Body of pancreas (tissue), 4 donors: ENCODE data around the gene GAMT. TPM values are rescaled to one million over a fixed set of nuclear protein-coding genes. Genes with fewer than 3 reads are reported as not detected.

ENCODE experiments used
- ATAC-seq: fragments of 150-250 bp; one replicate; pipeline ENCODE4 v1.9.1; 2016
- DNase-seq, 4 donors: peaks; one replicate each; pipeline ENCODE4 v3.0.0-alpha.2; 2019
- H3K27ac ChIP-seq, 4 donors: fragments of 200-600 bp; sonication (generic); 1 replicate in 3 of 4; 2 replicates in 1 of 4; pipeline versions ENCODE4 v1.5.1 to v1.6.1; 2016 to 2019; ENCODE audit warnings: mild to moderate bottlenecking in 1 of 4, mixed read lengths in 1 of 4, moderate library complexity in 1 of 4
- H3K27me3 ChIP-seq, 2 donors: fragments of 200-600 bp; sonication (generic); one replicate each; pipeline ENCODE4 v1.6.0; 2016; ENCODE audit warnings: mild to moderate bottlenecking in 1 of 2
- H3K36me3 ChIP-seq, 2 donors: fragments of 200-600 bp; sonication (generic); replicated peaks in 1 of 2; 2 replicates each; pipeline ENCODE4 v1.5.1; 2016; ENCODE audit warnings: low read depth in 2 of 2; ENCODE audit not compliant: insufficient read depth in 1 of 2
- H3K4me1 ChIP-seq: fragments of 200-600 bp; sonication (generic); one replicate; pipeline ENCODE4 v1.6.0; 2016
- H3K4me3 ChIP-seq, 2 donors: fragments of 200-600 bp; sonication (generic); 1 replicate in 1 of 2; 2 replicates in 1 of 2; pipeline ENCODE4 v1.5.1; 2016 to 2019
- H3K9me3 ChIP-seq, 3 donors: fragments of 200-600 bp; sonication (generic); 1 replicate in 2 of 3; 2 replicates in 1 of 3; pipeline ENCODE4 v1.5.1; 2016
- POLR2A ChIP-seq, 3 donors: fragments of 450-650 bp; IDR thresholded peaks; one replicate each; pipeline ENCODE4 v1.6.1; 2016; ENCODE audit warnings: antibody characterized with exemption in 3 of 3, mild to moderate bottlenecking in 2 of 3
- WGBS, 2 donors: methylation state at CpG; one replicate each; pipeline ENCODE4 v1.1.5; 2017; 5-methylcytosine and 5-hydroxymethylcytosine counted together
- intact Hi-C: fragments of 100-400 bp; cut with DNase I; formaldehyde crosslinking; loops from one replicate; pipeline ENCODE4 v1.15.1; 2023
- total RNA-seq, 2 donors: library from RNA; depleted of rRNA; stranded (reverse); fragments of >200 nt; gene quantifications; one replicate each; pipeline ENCODE4 v1.1.0, GENCODE V29; 2016
- TF ChIP-seq, protein P1 (sequence below), 7 experiments: fragments of 450-650 bp in 4 of 7; fragments of 200-600 bp in 3 of 7; sonication (generic) in 3 of 7; IDR thresholded peaks; one replicate each; pipeline ENCODE4 v1.5.1; 2016 to 2019; ENCODE audit warnings: antibody characterized with exemption in 7 of 7

GAMT gene
- total RNA-seq, 2 donors from 2014 or later = 70.2 to 129 TPM

DNA sequence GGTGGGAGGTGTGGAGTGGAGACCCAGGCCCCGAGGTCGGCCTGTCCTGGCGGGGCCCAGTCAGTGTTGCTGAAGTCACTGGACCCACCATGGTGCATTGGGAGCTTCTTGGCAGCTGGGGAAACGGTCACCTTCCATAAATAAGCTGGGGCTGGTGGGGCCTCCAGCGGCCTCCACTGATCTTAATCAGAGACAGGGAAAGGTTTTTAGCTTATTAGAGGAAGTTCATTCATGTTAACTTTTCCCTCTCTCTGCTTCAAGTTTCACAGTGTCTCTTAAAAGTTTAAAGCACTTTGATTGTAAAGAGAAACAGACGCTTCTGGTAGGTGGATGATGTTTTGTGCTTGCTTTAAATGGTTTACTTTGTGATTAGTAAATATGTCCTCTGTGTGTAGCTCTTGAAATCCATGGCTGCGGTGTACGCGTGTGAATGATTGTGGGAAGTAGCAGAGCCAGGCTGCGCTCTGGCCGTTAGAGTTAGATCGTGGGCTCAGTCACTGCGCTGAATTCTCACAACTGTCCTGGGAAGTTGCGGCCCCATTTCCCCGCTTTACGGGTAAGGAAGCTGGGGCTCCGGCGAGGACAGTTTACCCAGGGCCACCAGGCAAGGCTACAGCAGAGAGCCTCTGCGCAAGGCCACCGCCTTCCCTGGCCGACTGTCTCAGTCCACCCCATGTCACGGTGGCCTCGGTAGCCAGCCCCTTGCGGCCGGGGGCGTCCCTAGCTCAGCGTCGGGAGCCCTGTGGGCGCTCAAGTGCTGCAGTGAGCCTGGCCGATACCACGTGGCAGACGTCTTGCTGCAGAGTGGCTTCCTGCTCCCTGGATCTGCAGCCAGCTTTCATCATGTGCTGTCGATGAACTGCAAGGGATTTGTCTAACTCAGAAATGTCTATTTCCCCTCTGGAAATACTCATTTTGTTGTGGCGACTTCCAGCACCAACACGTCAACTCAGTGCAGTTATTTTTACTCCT, 34.2 kb downstream of the GAMT start:
- no peak for DNase-seq
- Histone ChIP-seq H3K4me1 (no peaks in the 10 kb centered on the region), H3K9me3 (no peaks in the 10 kb centered on the region), H3K27me3 (no peaks in the 10 kb centered on the region), H3K27ac (no peak overlapping the region), H3K36me3 (peaks cover 0 to 11% of the 10 kb centered on the region in 2 donors), H3K4me3 (no peak overlapping the region)
- ATAC-seq = peak; percentile 33
- intact Hi-C loops = no loop called here
- 83 to 91% methylated on average over 33 to 35 of the region's 35 CpGs for WGBS, 2 donors
- TF ChIP-seq, protein P1, sequence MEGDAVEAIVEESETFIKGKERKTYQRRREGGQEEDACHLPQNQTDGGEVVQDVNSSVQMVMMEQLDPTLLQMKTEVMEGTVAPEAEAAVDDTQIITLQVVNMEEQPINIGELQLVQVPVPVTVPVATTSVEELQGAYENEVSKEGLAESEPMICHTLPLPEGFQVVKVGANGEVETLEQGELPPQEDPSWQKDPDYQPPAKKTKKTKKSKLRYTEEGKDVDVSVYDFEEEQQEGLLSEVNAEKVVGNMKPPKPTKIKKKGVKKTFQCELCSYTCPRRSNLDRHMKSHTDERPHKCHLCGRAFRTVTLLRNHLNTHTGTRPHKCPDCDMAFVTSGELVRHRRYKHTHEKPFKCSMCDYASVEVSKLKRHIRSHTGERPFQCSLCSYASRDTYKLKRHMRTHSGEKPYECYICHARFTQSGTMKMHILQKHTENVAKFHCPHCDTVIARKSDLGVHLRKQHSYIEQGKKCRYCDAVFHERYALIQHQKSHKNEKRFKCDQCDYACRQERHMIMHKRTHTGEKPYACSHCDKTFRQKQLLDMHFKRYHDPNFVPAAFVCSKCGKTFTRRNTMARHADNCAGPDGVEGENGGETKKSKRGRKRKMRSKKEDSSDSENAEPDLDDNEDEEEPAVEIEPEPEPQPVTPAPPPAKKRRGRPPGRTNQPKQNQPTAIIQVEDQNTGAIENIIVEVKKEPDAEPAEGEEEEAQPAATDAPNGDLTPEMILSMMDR (IDR thresholded peaks at IDR 0.05) = no peak
- no peak for TF ChIP-seq POLR2A (IDR thresholded peaks at IDR 0.05)

DNA sequence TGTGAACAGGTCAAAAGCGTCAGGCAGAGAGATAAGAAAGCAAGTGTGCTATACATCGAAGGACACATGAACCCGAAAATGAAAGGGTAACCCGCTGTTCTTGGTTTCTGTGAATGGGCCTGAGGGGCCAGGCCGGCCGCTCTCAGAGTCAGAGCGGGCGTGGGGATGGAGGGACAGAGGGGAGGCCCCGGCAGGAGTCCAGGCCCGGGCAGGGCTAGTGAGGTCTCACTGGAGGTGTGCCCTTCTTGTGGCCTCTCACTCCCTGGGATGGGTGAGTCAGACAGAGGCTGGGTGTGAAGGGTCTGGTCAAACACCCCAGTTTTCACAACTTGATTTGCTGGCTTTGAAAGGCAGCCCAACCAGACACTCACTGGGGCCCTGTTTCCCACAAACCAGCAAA, 35.0 kb downstream of the GAMT start:
- ATAC-seq = no peak

DNA sequence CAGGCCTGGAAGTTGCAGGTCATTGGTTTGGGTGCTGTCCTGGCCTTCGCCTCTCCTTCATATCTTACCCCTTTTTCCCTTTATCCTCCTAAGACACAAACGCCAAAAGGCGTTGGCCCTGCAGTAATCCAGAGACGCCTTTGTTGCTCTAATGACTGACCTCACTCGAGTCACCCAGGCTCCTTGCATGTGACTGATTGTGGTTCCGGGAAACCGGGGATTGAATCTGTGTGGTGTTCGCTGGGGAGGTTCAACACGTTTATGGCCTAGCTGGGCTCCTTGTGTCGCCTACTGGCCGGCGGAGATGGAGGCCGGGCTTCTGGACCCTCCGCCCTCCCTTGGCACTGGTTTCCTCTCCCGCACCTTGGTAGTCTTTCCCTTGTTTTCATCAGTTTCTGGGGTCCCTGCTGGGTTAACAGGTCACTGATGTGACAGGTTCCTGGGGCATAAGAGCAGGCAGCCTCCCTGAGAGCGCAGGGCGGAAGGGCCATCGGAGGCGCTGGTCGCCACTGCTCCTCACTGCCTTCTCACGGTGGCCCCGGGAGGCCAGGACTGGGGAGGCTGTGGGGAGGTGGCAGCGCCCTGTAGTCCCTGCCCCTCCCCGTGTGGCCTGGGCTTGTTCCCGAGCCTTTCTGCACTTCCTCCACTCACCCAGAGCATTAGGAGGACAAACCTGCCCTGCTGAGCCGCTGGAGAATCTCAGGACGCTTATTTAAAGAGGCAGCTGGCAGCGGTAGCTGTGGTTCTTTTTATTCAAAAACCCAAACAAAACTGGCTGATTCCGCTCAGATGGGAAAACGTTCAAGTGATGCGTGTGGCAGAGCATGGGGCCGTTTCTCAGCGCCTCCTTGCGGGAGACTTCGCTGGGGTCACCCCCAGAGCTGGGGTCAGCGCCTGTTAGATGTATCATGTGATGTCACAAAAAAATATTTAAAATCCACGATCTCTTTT, 35.7 kb downstream of the GAMT start:
- peaks cover 0 to 6% of the 10 kb centered on the region in 2 donors for H3K36me3 ChIP-seq
- peaks cover 9% of the 10 kb centered on the region for H3K4me1 ChIP-seq
- ATAC-seq (no peak), DNase-seq (no peak)
- no peak overlapping the region for H3K4me3 ChIP-seq
- TF ChIP-seq POLR2A (IDR thresholded peaks at IDR 0.05) = no peak
- TF ChIP-seq, protein P1 (IDR thresholded peaks at IDR 0.05) = no peak
- H3K27ac ChIP-seq = no peak overlapping the region
- WGBS, 2 donors = 84 to 88% methylated on average over 36 to 37 of the region's 37 CpGs
- intact Hi-C loops = no loop called here
- no peaks in the 10 kb centered on the region for H3K9me3 ChIP-seq
- H3K27me3 ChIP-seq = no peaks in the 10 kb centered on the region

More for the DNA sequence above, 35.0 kb downstream of the GAMT start:
- DNase-seq = no peak
- no peak for TF ChIP-seq POLR2A (IDR thresholded peaks at IDR 0.05)
- TF ChIP-seq, protein P1 (IDR thresholded peaks at IDR 0.05) = no peak
- intact Hi-C loops = no loop called here
- Histone ChIP-seq H3K4me3 (no peak overlapping the region), H3K27me3 (no peaks in the 10 kb centered on the region), H3K9me3 (no peaks in the 10 kb centered on the region), H3K27ac (no peak overlapping the region), H3K36me3 (peaks cover 0 to 11% of the 10 kb centered on the region in 2 donors), H3K4me1 (peaks cover 2% of the 10 kb centered on the region)
- WGBS, 2 donors = 92 to 96% methylated on average over 10 of the region's 10 CpGs

DNA sequence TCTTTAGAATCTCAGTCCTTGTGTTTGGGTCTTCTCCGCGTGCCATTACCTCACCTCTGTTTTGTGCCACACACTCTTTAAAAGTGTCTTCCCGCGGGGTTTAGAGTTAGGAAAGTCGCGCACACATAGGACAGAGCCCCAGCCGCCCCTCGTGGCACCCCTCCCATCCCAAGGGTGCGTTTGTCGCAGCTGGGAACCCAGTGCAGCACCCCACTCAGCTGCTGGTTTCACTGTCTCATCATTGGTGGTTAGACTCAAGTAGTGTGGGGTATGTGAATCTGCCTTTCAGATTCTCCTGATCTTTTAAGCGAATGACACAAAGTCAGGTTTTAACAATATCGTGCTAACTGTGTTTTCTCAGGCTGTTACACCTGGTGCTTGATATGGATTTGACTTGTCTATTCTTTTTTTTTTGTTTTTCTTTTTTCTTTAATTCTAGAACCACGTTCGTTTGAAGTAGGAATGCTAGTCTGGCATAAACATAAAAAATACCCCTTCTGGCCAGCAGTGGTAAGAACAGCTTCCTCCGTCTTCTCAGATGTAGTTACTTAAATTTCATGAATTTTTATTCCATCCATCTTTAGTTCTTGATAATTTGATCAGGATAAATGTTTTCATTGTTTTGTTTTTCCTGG, 37.2 kb downstream of the GAMT start:
- intact Hi-C loops = no loop called here
- TF ChIP-seq POLR2A (IDR thresholded peaks at IDR 0.05) = no peak
- TF ChIP-seq, protein P1 (IDR thresholded peaks at IDR 0.05) = peak in 1 of 7 experiments; percentile 17
- H3K36me3 ChIP-seq = peaks cover 0 to 2% of the 10 kb centered on the region in 2 donors
- peaks cover 14% of the 10 kb centered on the region for H3K4me1 ChIP-seq
- WGBS, 2 donors = 76 to 88% methylated on average over 14 to 15 of the region's 15 CpGs
- H3K27me3 ChIP-seq = no peaks in the 10 kb centered on the region
- no peaks in the 10 kb centered on the region for H3K9me3 ChIP-seq
- H3K4me3 ChIP-seq = no peak overlapping the region
- ATAC-seq (no peak), DNase-seq (no peak)
- no peak overlapping the region for H3K27ac ChIP-seq
